Endothelial cell of umbilical vein (primary cell): Measurements from ENCODE around the gene PRR15L. TPM values are rescaled to one million over a fixed set of nuclear protein-coding genes. Genes with fewer than 3 reads are reported as not detected.
"Not testable (repeated sequence)": the region's sequence is repeated elsewhere in the genome, so short reads cannot be mapped to it uniquely, and the experiment has no call there.

Source experiments
- BruUV-seq: library from RNA; stranded (reverse); fragments of 400-500 nt; replicated peaks from 2 replicates; lab custom pipeline; 2021; lab: Mats Ljungman, UMichigan
- CTCF ChIA-PET: fragments of 300-600, 350-600 bp; sonication (Branson Sonifier 250); formaldehyde crosslinking; loops from one replicate; lab custom pipeline; 2021; ENCODE audit warnings: antibody characterized with exemption, inconsistent platforms; lab: Charles Lee
- POLR2A ChIA-PET: fragments of 300-600, 350-600 bp; sonication (Branson Sonifier 250); formaldehyde crosslinking; loops from one replicate; lab custom pipeline; 2021; ENCODE audit warnings: antibody characterized with exemption, inconsistent platforms; lab: Charles Lee
- DNase-seq: peaks from one replicate; pipeline ENCODE4 v3.0.0-alpha.2; 2011; ENCODE audit warnings: low read depth, low spot score
- FAIRE-seq: peaks from 2 replicates; lab custom pipeline; 2011; peaks lifted over from hg19 to GRCh38; lab: Jason Lieb, UNC
- H2AFZ ChIP-seq: 2 replicates; pipeline ENCODE4 v1.6.0; 2012; ENCODE audit warnings: low read depth, low read length, control low read depth, inconsistent platforms
- H3K27ac ChIP-seq: 2 replicates; pipeline ENCODE4 v1.5.1; 2011; ENCODE audit warnings: low read depth, mild to moderate bottlenecking, control low read depth, low read length, moderate library complexity; ENCODE audit not compliant: insufficient read depth
- H3K27me3 ChIP-seq, 2 experiments: 2 replicates each; pipeline versions ENCODE4 v1.6.0 to v1.6.1; 2011; ENCODE audit warnings: low read length in 2 of 2, mixed read lengths in 1 of 2; ENCODE audit not compliant: control insufficient read depth in 2 of 2, insufficient read depth in 2 of 2
- H3K36me3 ChIP-seq, 2 experiments: 2 replicates in 1 of 2; 3 replicates in 1 of 2; pipeline ENCODE4 v1.5.1; 2011; ENCODE audit warnings: low read length in 2 of 2, mild to moderate bottlenecking in 1 of 2, moderate library complexity in 1 of 2; ENCODE audit not compliant: control insufficient read depth in 2 of 2, insufficient read depth in 2 of 2; ENCODE audit errors: extremely low read depth in 1 of 2
- H3K4me1 ChIP-seq: 3 replicates; pipeline ENCODE4 v1.5.1; 2011; ENCODE audit warnings: mild to moderate bottlenecking, low read length; ENCODE audit not compliant: control insufficient read depth, insufficient read depth; ENCODE audit errors: extremely low read depth
- H3K4me2 ChIP-seq: 2 replicates; pipeline ENCODE4 v1.6.1; 2011; ENCODE audit warnings: low read length, control low read depth, mixed read lengths; ENCODE audit not compliant: insufficient read depth
- H3K4me3 ChIP-seq, 3 experiments: fragments of 200-600 bp in 1 of 3; sonication (generic), shearing (Covaris generic) in 1 of 3; replicated peaks in 1 of 3; 2 replicates each; pipeline ENCODE4 v1.5.1; 2011 to 2016; ENCODE audit warnings: control low read depth in 3 of 3, low read length in 3 of 3, mild to moderate bottlenecking in 2 of 3, inconsistent platforms in 1 of 3, low read depth in 1 of 3, moderate library complexity in 1 of 3; ENCODE audit not compliant: insufficient read depth in 1 of 3
- H3K79me2 ChIP-seq: 2 replicates; pipeline ENCODE4 v1.6.0; 2012; ENCODE audit warnings: low read length, inconsistent platforms; ENCODE audit not compliant: control insufficient read depth, insufficient read depth
- H3K9ac ChIP-seq: replicated peaks from 2 replicates; pipeline ENCODE3; 2011; ENCODE audit warnings: low read length, control low read depth; ENCODE audit not compliant: insufficient read depth; ENCODE audit errors: extremely low read depth
- H3K9me1 ChIP-seq: replicated peaks from 3 replicates; pipeline ENCODE4 v1.6.0; 2011; ENCODE audit warnings: mild to moderate bottlenecking, low read length; ENCODE audit not compliant: control insufficient read depth, insufficient read depth; ENCODE audit errors: extremely low read depth
- H3K9me3 ChIP-seq: replicated peaks from 2 replicates; pipeline ENCODE4 v1.5.1; 2012; ENCODE audit warnings: low read length, inconsistent platforms; ENCODE audit not compliant: control insufficient read depth, insufficient read depth
- H4K20me1 ChIP-seq: replicated peaks from 2 replicates; pipeline ENCODE3; 2011; ENCODE audit warnings: mild to moderate bottlenecking, low read length; ENCODE audit not compliant: control insufficient read depth, insufficient read depth; ENCODE audit errors: extremely low read depth
- FOS ChIP-seq: IDR thresholded peaks from 2 replicates; pipeline ENCODE4 v1.6.1; 2011; ENCODE audit warnings: mild to moderate bottlenecking, low read length, moderate library complexity, borderline replicate concordance; ENCODE audit not compliant: insufficient read depth
- GATA2 ChIP-seq: IDR thresholded peaks from 2 replicates; pipeline ENCODE4 v1.7.0; 2011; ENCODE audit warnings: low read depth, mild to moderate bottlenecking, moderate library complexity, mixed read lengths, low read length; ENCODE audit not compliant: insufficient read length, insufficient read depth
- JUN ChIP-seq: IDR thresholded peaks from 2 replicates; pipeline ENCODE4 v1.6.1; 2011; ENCODE audit warnings: borderline replicate concordance, low read depth; ENCODE audit not compliant: insufficient read length, insufficient read depth
- MAX ChIP-seq: IDR thresholded peaks from 2 replicates; pipeline ENCODE4 v1.6.1; 2011; ENCODE audit not compliant: insufficient read depth, insufficient read length
- POLR2A ChIP-seq: IDR thresholded peaks from 2 replicates; pipeline ENCODE4 v1.6.1; 2012; ENCODE audit warnings: low read depth, mild to moderate bottlenecking, control low read depth, low read length
- POLR2AphosphoS5 ChIP-seq: IDR thresholded peaks from 2 replicates; pipeline ENCODE4 v1.6.1; 2012; ENCODE audit warnings: low read depth, mild to moderate bottlenecking, control low read depth, low read length, moderate library complexity; ENCODE audit not compliant: insufficient read depth
- dilution Hi-C: fragments of 300-500 bp; cut with MboI; formaldehyde crosslinking; loops from one replicate; pipeline ENCODE4 v1.15.0; 2019; ENCODE audit warnings: low sequenced_read_pairs; ENCODE audit not compliant: extremely low pct_ligation_motif_present
- intact Hi-C: fragments of 100-400 bp; cut with micrococcal nuclease; formaldehyde crosslinking; loops from one replicate; pipeline ENCODE4 v1.10.0; 2022
- polyA plus RNA-seq, 4 experiments: library from polyadenylated mRNA; depleted of rRNA in 3 of 4; stranded (reverse) in 3 of 4; unstranded in 1 of 4; fragments of >200 nt; gene quantifications; 2 replicates each; pipeline versions ENCODE4 v1.2.1 to v1.2.3, GENCODE V29; 2011 to 2012; ENCODE audit warnings: missing spikeins in 1 of 4
- total RNA-seq: library from RNA; stranded (reverse); gene quantifications from 2 replicates; pipeline ENCODE4 v1.2.3, GENCODE V29; 2021

PRR15L gene
- total and polyA plus RNA-seq, 2 donors (not counting 3 experiments of a cell fraction or from before 2014, with no cell fraction given), result not detected

- Histone ChIP-seq H3K4me2 (peak overlapping the region; percentile 56), H3K9me1 (no peaks in the 10 kb centered on the region), H3K9ac (peak overlapping the region; percentile 83), H3K4me3 (no peak overlapping the region), H2AFZ (peak overlapping the region; percentile 75), H3K4me1 (peaks cover 30% of the 10 kb centered on the region), H3K36me3 (no peaks in the 10 kb centered on the region), H4K20me1 (no peaks in the 10 kb centered on the region), H3K9me3 (no peaks in the 10 kb centered on the region), H3K27me3 (no peaks in the 10 kb centered on the region), H3K27ac (peak overlapping the region; percentile 84), H3K79me2 (no peaks in the 10 kb centered on the region)
- peak; percentile 95 for FAIRE-seq
- intact Hi-C loops, result loop anchor here (2.0 kb wide), 1 partner anchor 16 kb away; no protein-coding TSS in a partner anchor
- BruUV-seq, result TSS peak; percentile 85
- TF ChIP-seq GATA2 (peak; percentile 52), FOS (peak; percentile 89), JUN (peak; percentile 75), POLR2AphosphoS5 (peak; percentile 63), POLR2A (peak; percentile 73), MAX (no peak)
- DNase-seq, result peak; percentile 85
- POLR2A ChIA-PET, result interaction anchor here (0.9 kb wide), 1 partner anchor 9 kb away, joined by 5 read pairs; no protein-coding TSS in a partner anchor
- CTCF ChIA-PET, result interaction anchor here (0.7 to 4.0 kb wide), 7 partner anchors 9 to 56 kb away, joined by 3 to 20 read pairs (median 4); no protein-coding TSS in a partner anchor
- dilution Hi-C loops, result no loop called here
Measured at GRCh38 chr17:48002266-48002915, 44.7 kb upstream of the PRR15L start.

- peak overlapping the region; percentile 84 for H3K27ac ChIP-seq
- H3K9me1 ChIP-seq, H3K79me2 ChIP-seq, BruUV-seq, dilution Hi-C loops, FAIRE-seq, H4K20me1 ChIP-seq, H3K9ac ChIP-seq, H3K4me3 ChIP-seq, H3K27me3 ChIP-seq, H3K9me3 ChIP-seq, H2AFZ ChIP-seq, H3K4me2 ChIP-seq, DNase-seq, H3K36me3 ChIP-seq: not testable (repeated sequence)
- intact Hi-C loops, result loop anchor here (2.0 kb wide), 1 partner anchor 17 kb away; no protein-coding TSS in a partner anchor
- POLR2A ChIA-PET, result interaction anchor here (0.6 to 0.7 kb wide), 2 partner anchors 15 to 46 kb away, joined by 3 to 4 read pairs; no protein-coding TSS in a partner anchor
- CTCF ChIA-PET, result interaction anchor here (1.0 to 4.0 kb wide), 4 partner anchors 10 to 22 kb away, joined by 3 to 20 read pairs (median 8); no protein-coding TSS in a partner anchor
- H3K4me1 ChIP-seq, result peaks cover 30% of the 10 kb centered on the region
Measured at GRCh38 chr17:48001657-48002056, 44.0 kb upstream of the PRR15L start.
